ENCODE data around the gene ZNF569.
"Not testable (repeated sequence)": the region's sequence is repeated elsewhere in the genome, so short reads cannot be mapped to it uniquely, and the experiment has no call there.

ZNF569 gene

GRCh38 chr19:37391399-37391798, 75.8 kb downstream of the ZNF569 start:
- DNase-seq: not testable (repeated sequence)

DNA sequence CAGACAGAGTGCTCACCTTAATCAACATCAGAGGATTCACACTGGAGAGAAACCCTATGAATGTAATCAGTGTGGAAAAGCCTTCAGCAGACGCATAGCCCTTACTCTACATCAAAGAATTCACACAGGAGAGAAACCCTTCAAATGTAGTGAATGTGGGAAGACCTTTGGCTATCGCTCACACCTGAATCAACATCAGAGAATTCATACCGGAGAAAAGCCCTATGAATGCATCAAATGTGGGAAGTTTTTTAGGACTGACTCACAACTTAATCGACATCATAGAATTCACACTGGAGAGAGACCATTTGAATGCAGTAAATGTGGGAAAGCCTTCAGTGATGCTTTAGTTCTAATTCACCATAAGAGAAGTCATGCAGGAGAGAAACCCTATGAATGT, 78.0 kb downstream of the ZNF569 start:
- no peak for DNase-seq

DNA sequence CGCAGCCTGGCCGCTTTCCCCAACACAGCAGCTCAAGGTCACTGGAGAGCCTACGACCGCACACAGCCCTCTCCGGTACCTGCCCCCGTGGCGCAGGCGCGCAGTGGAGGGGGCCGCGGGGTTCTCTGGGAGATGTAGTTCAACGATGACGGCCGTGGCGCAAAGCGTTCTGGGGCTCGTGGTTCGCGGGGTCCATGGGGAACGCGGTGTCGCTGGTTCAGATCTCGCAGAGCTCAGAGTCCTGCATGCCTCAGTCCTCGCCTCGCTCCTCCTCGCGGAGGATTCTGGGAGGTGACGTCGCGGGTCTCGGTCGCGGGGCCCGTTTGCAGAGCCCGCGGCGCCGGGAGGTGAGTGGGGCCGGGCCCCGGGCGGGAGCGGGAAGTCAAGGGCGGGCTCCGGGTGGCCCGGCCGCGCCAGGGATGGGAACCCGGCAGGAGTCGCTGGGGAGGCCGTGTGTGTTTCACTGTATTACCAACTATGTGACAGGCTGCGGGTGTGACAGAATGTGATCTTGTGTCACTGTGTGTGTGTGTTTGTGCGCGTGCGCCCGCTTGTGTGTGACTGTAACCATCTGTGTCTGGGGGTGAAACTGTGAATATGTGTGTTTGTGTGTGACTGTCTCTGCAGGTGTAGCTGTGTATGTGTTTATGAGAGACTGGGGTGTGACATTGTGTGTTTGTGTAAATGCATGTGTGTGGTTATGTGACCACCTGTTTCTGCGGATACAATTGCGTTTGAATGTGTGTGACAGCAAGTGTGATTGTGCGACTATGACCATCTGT, 96.2 kb downstream of the ZNF569 start, which contains the start of gene ZNF527:
Gene ZNF527 (plus strand): TSS at position 220 of the 782 bp plus-strand sequence. CDS start 3,100 bp downstream, outside the sequence.
- peak; percentile 97 for DNase-seq

DNA sequence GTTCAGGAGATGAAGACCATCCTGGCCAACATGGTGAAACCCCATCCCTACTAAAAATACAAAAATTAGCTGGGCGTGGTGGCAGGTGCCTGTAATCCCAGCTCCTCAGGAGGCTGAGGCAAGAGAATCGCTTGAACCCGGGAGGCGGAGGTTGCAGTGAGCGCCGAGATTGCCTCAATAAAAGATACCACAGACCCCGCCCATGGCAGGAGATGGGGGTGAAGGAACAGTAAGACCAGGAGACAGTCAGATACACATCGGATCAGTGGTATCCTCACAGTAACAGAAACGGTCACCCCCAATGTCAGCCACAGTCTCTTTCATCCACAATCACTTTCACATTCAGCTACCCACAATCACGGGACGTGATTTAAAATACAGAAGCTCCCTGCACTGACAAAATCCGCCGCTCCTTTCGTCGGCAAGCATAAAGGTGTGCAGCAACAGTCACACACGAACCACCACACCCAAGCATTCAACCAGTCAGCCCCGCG, 96.8 kb downstream of the ZNF569 start:
- peak; percentile 50 for DNase-seq

GRCh38 chr19:37362733-37363132, 104.5 kb downstream of the ZNF569 start:
- no peak for DNase-seq

GRCh38 chr19:37361994-37362393, 105.2 kb downstream of the ZNF569 start:
- DNase-seq: no peak

All from activated CD4-positive, alpha-beta T cell treated with anti-CD3 and anti-CD28 coated beads, Interleukin-2, amount 50 U/mL, for 16 hours (primary cell).